Osteocyte (in vitro differentiated cells): Measurements from ENCODE around the gene MCTP2. TPM values are rescaled to one million over a fixed set of nuclear protein-coding genes. Genes with fewer than 3 reads are reported as not detected.

Experiments
- DNase-seq: peaks from one replicate; pipeline ENCODE4 v3.0.0; 2021; ENCODE audit warnings: mixed read lengths; ENCODE audit not compliant: unreplicated experiment; ENCODE audit errors: extremely low spot score
- H3K27ac Mint-ChIP-seq: one replicate; pipeline ENCODE4 v1.8.0; 2021; ENCODE audit warnings: mild to moderate bottlenecking, mixed read lengths; ENCODE audit not compliant: unreplicated experiment
- H3K27me3 Mint-ChIP-seq: one replicate; pipeline ENCODE4 v1.8.0; 2021; ENCODE audit warnings: mixed read lengths; ENCODE audit not compliant: unreplicated experiment
- H3K36me3 Mint-ChIP-seq: one replicate; pipeline ENCODE4 v1.8.0; 2021; ENCODE audit warnings: mixed read lengths; ENCODE audit not compliant: unreplicated experiment
- H3K4me1 Mint-ChIP-seq: one replicate; pipeline ENCODE4 v1.8.0; 2021; ENCODE audit warnings: mixed read lengths; ENCODE audit not compliant: unreplicated experiment
- H3K4me3 Mint-ChIP-seq: one replicate; pipeline ENCODE4 v1.8.0; 2021; ENCODE audit warnings: mild to moderate bottlenecking, moderate library complexity, mixed read lengths; ENCODE audit not compliant: unreplicated experiment
- H3K9me3 Mint-ChIP-seq: one replicate; pipeline ENCODE4 v1.8.0; 2021; ENCODE audit warnings: mixed read lengths; ENCODE audit not compliant: unreplicated experiment
- total RNA-seq: library from RNA; stranded (reverse); gene quantifications from 2 replicates; pipeline ENCODE4 v1.2.1, GENCODE V29; 2021
- TF ChIP-seq, protein P1 (sequence below): fragments of 200-600 bp; sonication (generic); IDR thresholded peaks from 2 replicates; pipeline ENCODE4 v1.5.0; 2021; ENCODE audit warnings: antibody characterized with exemption, mild to moderate bottlenecking, moderate library complexity

The MCTP2 gene
- total RNA-seq, 1 donor from 2014 or later: 0.32 TPM

DNA sequence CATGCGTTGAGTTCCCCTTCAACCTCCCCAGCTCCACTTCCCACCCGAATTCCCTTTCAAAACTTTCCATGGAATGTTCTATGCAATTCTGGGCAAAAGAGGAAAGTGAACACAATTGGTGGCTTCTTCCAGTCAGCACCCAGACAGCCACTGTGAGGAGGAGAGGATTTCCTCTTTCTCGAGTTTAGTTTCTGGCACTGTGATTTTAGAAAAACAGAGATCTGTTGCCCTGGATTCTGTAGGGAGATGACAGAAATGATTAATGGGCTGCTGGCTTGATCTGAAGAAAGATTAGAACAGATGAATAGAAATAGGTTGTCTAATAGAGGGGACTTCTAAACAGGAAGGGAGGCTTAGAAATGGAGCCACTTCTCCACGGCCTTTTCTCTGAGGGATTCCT is 172.0 kb downstream of the MCTP2 start:
- no peaks in the 10 kb centered on the region for H3K9me3 Mint-ChIP-seq
- H3K27ac Mint-ChIP-seq: no peak overlapping the region
- no peaks in the 10 kb centered on the region for H3K4me1 Mint-ChIP-seq
- H3K36me3 Mint-ChIP-seq: no peaks in the 10 kb centered on the region
- DNase-seq: no peak
- no peaks in the 10 kb centered on the region for H3K27me3 Mint-ChIP-seq
- no peak overlapping the region for H3K4me3 Mint-ChIP-seq
- TF ChIP-seq, protein P1, sequence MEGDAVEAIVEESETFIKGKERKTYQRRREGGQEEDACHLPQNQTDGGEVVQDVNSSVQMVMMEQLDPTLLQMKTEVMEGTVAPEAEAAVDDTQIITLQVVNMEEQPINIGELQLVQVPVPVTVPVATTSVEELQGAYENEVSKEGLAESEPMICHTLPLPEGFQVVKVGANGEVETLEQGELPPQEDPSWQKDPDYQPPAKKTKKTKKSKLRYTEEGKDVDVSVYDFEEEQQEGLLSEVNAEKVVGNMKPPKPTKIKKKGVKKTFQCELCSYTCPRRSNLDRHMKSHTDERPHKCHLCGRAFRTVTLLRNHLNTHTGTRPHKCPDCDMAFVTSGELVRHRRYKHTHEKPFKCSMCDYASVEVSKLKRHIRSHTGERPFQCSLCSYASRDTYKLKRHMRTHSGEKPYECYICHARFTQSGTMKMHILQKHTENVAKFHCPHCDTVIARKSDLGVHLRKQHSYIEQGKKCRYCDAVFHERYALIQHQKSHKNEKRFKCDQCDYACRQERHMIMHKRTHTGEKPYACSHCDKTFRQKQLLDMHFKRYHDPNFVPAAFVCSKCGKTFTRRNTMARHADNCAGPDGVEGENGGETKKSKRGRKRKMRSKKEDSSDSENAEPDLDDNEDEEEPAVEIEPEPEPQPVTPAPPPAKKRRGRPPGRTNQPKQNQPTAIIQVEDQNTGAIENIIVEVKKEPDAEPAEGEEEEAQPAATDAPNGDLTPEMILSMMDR: no peak

DNA sequence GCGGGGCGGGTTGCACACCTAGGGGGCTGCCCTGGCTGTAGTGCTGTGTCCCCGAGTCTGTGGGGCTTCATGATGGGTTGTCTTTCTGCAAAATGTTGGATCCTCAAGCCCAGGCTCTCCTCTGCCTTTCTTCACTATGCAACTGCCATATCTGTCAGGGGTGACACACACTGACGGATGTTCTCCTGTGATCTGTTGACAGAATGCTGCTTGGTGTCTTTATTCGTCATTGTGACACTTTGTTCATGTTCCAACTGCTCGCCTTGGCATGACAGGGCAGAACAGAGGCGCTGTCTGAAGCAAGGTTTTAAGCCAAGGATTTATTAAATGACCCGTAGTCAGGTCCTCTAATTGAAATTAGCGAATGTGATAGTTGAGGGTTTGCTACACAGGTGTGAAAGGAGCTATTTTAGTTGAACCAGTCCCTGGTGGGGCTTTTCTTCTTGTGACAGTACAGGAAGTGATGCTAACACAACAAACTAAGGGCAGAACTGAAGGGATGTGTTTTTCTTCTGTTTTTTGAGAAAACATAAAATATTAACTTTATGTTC is 173.4 kb downstream of the MCTP2 start:
- Mint-ChIP-seq H3K36me3 (no peaks in the 10 kb centered on the region), H3K9me3 (no peaks in the 10 kb centered on the region), H3K4me3 (no peak overlapping the region), H3K4me1 (no peaks in the 10 kb centered on the region), H3K27ac (no peak overlapping the region), H3K27me3 (no peaks in the 10 kb centered on the region)
- TF ChIP-seq, protein P1: no peak
- no peak for DNase-seq

DNA sequence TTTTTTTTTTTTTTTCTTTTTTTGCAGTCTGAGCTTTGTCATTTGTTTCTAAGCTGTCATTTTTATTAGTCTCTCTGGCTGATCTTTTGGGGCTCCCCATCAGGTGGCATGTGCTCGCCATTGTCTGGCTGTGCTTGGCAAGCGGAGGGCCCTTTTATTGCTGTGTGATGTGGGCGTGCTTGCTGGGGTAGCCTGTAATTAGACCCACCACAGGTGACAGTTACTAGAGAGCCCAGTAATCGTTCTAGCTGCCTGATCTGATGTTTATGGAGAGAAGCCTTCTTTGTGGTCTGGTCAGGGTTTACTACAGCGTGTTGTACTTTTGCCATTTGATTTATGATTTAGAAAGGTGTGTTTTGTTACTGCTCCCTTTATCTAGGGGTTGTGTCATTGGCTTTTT is 179.9 kb downstream of the MCTP2 start:
- Mint-ChIP-seq H3K4me3 (no peak overlapping the region), H3K27me3 (no peaks in the 10 kb centered on the region), H3K4me1 (no peaks in the 10 kb centered on the region), H3K36me3 (no peaks in the 10 kb centered on the region), H3K9me3 (no peaks in the 10 kb centered on the region), H3K27ac (no peak overlapping the region)
- DNase-seq: no peak
- TF ChIP-seq, protein P1: no peak

DNA sequence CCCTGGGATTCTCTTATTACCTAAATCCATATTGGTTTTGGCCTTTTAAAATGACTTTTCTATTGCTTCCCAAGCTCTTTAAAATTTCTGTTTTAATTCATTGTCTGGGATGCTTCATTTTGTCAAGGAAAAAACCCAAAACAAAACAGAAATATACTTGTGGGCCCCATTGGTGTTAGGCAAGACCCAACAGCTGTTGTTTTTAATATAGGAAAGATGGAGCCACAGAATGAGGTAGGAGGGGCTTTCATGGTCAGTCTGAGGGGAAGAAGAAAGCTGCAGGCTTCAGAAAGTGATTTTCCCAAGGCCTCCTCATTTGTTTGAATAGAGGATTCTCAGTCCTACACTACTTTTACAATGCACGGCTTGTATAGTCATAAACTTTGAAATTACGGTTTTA is 180.5 kb downstream of the MCTP2 start:
- Mint-ChIP-seq H3K4me3 (no peak overlapping the region), H3K27me3 (no peaks in the 10 kb centered on the region)

DNA sequence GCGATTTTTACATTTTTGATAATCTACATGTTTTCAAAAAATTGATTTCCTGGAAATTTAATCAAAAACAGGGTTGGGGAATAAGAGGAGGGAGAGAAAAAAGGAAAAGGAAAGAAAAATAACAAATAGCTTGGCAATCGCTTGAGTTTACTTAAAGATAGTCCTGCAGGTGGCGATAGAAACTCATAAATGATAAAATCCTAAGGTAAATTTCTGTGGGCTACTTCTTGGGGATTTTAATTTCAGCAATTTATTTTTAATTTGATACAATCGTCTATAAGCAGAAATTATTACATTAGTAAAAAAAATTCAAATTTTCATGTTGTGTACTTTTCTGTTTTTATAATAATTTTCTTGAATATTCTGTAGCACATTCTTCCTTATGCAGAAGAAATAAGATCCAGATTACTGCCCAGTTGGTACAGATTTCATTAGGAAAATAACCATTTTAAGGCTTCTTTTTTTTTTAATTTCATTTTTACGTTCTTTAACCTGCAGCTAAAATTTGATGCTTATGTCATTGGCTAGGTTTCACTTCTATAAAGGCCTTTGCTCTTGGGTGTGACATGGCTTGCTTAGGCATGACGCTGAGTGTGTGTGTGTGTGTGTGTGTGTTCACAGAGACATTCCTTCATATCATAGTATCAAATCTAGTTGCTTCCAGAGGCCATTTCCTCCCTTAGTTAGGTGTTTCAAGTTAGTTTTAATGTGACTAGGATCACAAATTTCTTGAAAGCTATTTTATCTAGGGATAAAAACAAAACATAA is 181.8 kb downstream of the MCTP2 start:
- no peak for DNase-seq
- Mint-ChIP-seq H3K4me3 (no peak overlapping the region), H3K36me3 (no peaks in the 10 kb centered on the region), H3K27ac (no peak overlapping the region), H3K27me3 (no peaks in the 10 kb centered on the region), H3K4me1 (no peaks in the 10 kb centered on the region), H3K9me3 (no peaks in the 10 kb centered on the region)
- TF ChIP-seq, protein P1: peak; percentile 60

More for the DNA sequence above, 180.5 kb downstream of the MCTP2 start:
- Mint-ChIP-seq H3K36me3 (no peaks in the 10 kb centered on the region), H3K9me3 (no peaks in the 10 kb centered on the region), H3K4me1 (no peaks in the 10 kb centered on the region), H3K27ac (no peak overlapping the region)
- TF ChIP-seq, protein P1: no peak
- no peak for DNase-seq
